Neural progenitor cell (in vitro differentiated cells): ENCODE results near the gene S100A6. TPM values are rescaled to one million over a fixed set of nuclear protein-coding genes. Genes with fewer than 3 reads are reported as not detected.
"Not testable (repeated sequence)": the region's sequence is repeated elsewhere in the genome, so short reads cannot be mapped to it uniquely, and the experiment has no call there.

Experiments
- DNase-seq: peaks from one replicate; pipeline ENCODE4 v3.0.0-alpha.2; 2016; ENCODE audit warnings: low spot score
- H2AFZ ChIP-seq: fragments of 200-600 bp; sonication (generic); replicated peaks from 2 replicates; pipeline ENCODE4 v1.6.1; 2016; ENCODE audit warnings: antibody characterized with exemption
- H3F3A ChIP-seq: fragments of 200-600 bp; sonication (generic); 2 replicates; pipeline ENCODE4 v1.6.1; 2016; ENCODE audit warnings: antibody characterized with exemption, low read depth
- H3K27ac ChIP-seq: fragments of 200-600 bp; sonication (generic); 2 replicates; pipeline ENCODE4 v1.5.1; 2016; ENCODE audit warnings: mild to moderate bottlenecking
- H3K27me3 ChIP-seq: fragments of 200-600 bp; sonication (generic); 2 replicates; pipeline ENCODE4 v1.6.1; 2016; ENCODE audit warnings: mild to moderate bottlenecking, moderate library complexity
- H3K36me3 ChIP-seq: fragments of 200-600 bp; sonication (generic); 2 replicates; pipeline ENCODE4 v1.5.1; 2016
- H3K4me1 ChIP-seq: fragments of 200-600 bp; sonication (generic); 2 replicates; pipeline ENCODE4 v1.6.1; 2016; ENCODE audit warnings: mixed run types
- H3K4me2 ChIP-seq: fragments of 200-600 bp; sonication (generic); 2 replicates; pipeline ENCODE4 v1.6.1; 2016
- H3K4me3 ChIP-seq: fragments of 200-600 bp; sonication (generic); 2 replicates; pipeline ENCODE4 v1.5.1; 2016
- H3K79me2 ChIP-seq: fragments of 200-600 bp; sonication (generic); 2 replicates; pipeline ENCODE4 v1.6.1; 2016; ENCODE audit warnings: low read depth
- H3K9ac ChIP-seq: fragments of 200-600 bp; sonication (generic); 2 replicates; pipeline ENCODE4 v1.6.1; 2016
- H3K9me3 ChIP-seq: fragments of 200-600 bp; sonication (generic); 2 replicates; pipeline ENCODE4 v1.5.1; 2016; ENCODE audit warnings: low read depth
- H4K20me1 ChIP-seq: fragments of 200-600 bp; sonication (generic); 2 replicates; pipeline ENCODE4 v1.6.1; 2016; ENCODE audit warnings: low read depth
- H3K27ac Mint-ChIP-seq: 3 replicates; pipeline ENCODE4 v1.8.0; 2021; ENCODE audit warnings: mixed read lengths
- H3K27me3 Mint-ChIP-seq: 2 replicates; pipeline ENCODE4 v1.8.0; 2022; ENCODE audit warnings: low read depth, mild to moderate bottlenecking, inconsistent platforms, moderate library complexity, mixed read lengths; ENCODE audit not compliant: insufficient read depth
- H3K36me3 Mint-ChIP-seq: 3 replicates; pipeline ENCODE4 v1.8.0; 2021; ENCODE audit warnings: mixed read lengths
- H3K4me1 Mint-ChIP-seq: 3 replicates; pipeline ENCODE4 v1.8.0; 2021; ENCODE audit warnings: mixed read lengths
- H3K4me3 Mint-ChIP-seq: 3 replicates; pipeline ENCODE4 v1.8.0; 2021; ENCODE audit warnings: mild to moderate bottlenecking, moderate library complexity, mixed read lengths
- H3K9me3 Mint-ChIP-seq: 3 replicates; pipeline ENCODE4 v1.8.0; 2020; ENCODE audit warnings: mixed read lengths
- CTCF ChIP-seq: fragments of 200-600 bp; sonication (generic); IDR thresholded peaks from 2 replicates; pipeline ENCODE4 v1.5.1; 2017; ENCODE audit warnings: antibody characterized with exemption, mild to moderate bottlenecking
- EZH2 ChIP-seq: fragments of 200-600 bp; sonication (generic); IDR thresholded peaks from 2 replicates; pipeline ENCODE4 v1.6.1; 2017; ENCODE audit warnings: antibody characterized with exemption, mild to moderate bottlenecking, moderate library complexity
- EZH2phosphoT487 ChIP-seq: fragments of 200-600 bp; sonication (generic); IDR thresholded peaks from 2 replicates; pipeline ENCODE4 v1.6.1; 2017; ENCODE audit warnings: antibody characterized with exemption
- total RNA-seq: library from RNA; depleted of rRNA; stranded (reverse); fragments of >200 nt; gene quantifications from 2 replicates; pipeline ENCODE4 v1.2.3, GENCODE V29; 2015; ENCODE audit warnings: low replicate concordance

Gene S100A6
- total RNA-seq, 1 donor from 2014 or later = not detected

GRCh38 chr1:153520818-153521476, 14.8 kb downstream of the S100A6 start:
- Histone ChIP-seq H3K4me1 (peaks cover 8% of the 10 kb centered on the region), H3K4me3 (no peak overlapping the region), H3K27ac (no peak overlapping the region), H3K9ac (no peak overlapping the region), H3K79me2 (no peaks in the 10 kb centered on the region), H2AFZ (no peak overlapping the region), H4K20me1 (no peaks in the 10 kb centered on the region), H3K36me3 (no peaks in the 10 kb centered on the region), H3F3A (no peaks in the 10 kb centered on the region), H3K27me3 (no peaks in the 10 kb centered on the region), H3K4me2 (no peak overlapping the region), H3K9me3 (no peaks in the 10 kb centered on the region)
- TF ChIP-seq CTCF (no peak), EZH2 (no peak), EZH2phosphoT487 (no peak)
- Mint-ChIP-seq H3K36me3 (no peaks in the 10 kb centered on the region), H3K9me3 (no peaks in the 10 kb centered on the region), H3K4me3 (no peak overlapping the region), H3K27me3 (no peaks in the 10 kb centered on the region), H3K4me1 (peaks cover 2% of the 10 kb centered on the region), H3K27ac (no peak overlapping the region)
- no peak for DNase-seq

- not testable (repeated sequence) for H3K4me1 Mint-ChIP-seq, H3K36me3 ChIP-seq, H3K27ac ChIP-seq, H3K4me3 ChIP-seq, H3F3A ChIP-seq, H3K4me3 Mint-ChIP-seq, H3K9me3 ChIP-seq, H2AFZ ChIP-seq, H3K79me2 ChIP-seq, H3K27ac Mint-ChIP-seq, H3K9ac ChIP-seq, H3K4me1 ChIP-seq, H4K20me1 ChIP-seq, H3K4me2 ChIP-seq, DNase-seq, H3K9me3 Mint-ChIP-seq, H3K36me3 Mint-ChIP-seq, H3K27me3 ChIP-seq, H3K27me3 Mint-ChIP-seq
Measured at GRCh38 chr1:153520137-153520691, 15.6 kb downstream of the S100A6 start.

GRCh38 chr1:153519242-153519641, 16.5 kb downstream of the S100A6 start:
- no peaks in the 10 kb centered on the region for H3K79me2 ChIP-seq
- no peaks in the 10 kb centered on the region for H3K9me3 ChIP-seq
- H3K36me3 ChIP-seq = no peaks in the 10 kb centered on the region
- TF ChIP-seq CTCF (no peak), EZH2 (no peak), EZH2phosphoT487 (no peak)
- no peaks in the 10 kb centered on the region for H3F3A ChIP-seq
- no peaks in the 10 kb centered on the region for H3K36me3 Mint-ChIP-seq
- H3K27me3 ChIP-seq = no peaks in the 10 kb centered on the region
- H3K9me3 Mint-ChIP-seq = no peaks in the 10 kb centered on the region
- H3K27ac ChIP-seq = no peak overlapping the region
- no peak for DNase-seq
- no peak overlapping the region for H3K4me2 ChIP-seq
- no peak overlapping the region for H3K27ac Mint-ChIP-seq
- no peak overlapping the region for H3K4me3 Mint-ChIP-seq
- H3K4me3 ChIP-seq = no peak overlapping the region
- H3K27me3 Mint-ChIP-seq = no peaks in the 10 kb centered on the region
- no peaks in the 10 kb centered on the region for H4K20me1 ChIP-seq
- H3K9ac ChIP-seq = no peak overlapping the region
- no peak overlapping the region for H2AFZ ChIP-seq
- no peaks in the 10 kb centered on the region for H3K4me1 Mint-ChIP-seq
- H3K4me1 ChIP-seq = no peaks in the 10 kb centered on the region
